Embryonic facial prominence (tissue), 1 donor: ENCODE measurements around the gene HBD.

Experiments used
- DNase-seq: peaks from one replicate; pipeline ENCODE4 v3.0.0-alpha.2; 2016; ENCODE audit errors: extremely low spot score

Gene HBD

DNA sequence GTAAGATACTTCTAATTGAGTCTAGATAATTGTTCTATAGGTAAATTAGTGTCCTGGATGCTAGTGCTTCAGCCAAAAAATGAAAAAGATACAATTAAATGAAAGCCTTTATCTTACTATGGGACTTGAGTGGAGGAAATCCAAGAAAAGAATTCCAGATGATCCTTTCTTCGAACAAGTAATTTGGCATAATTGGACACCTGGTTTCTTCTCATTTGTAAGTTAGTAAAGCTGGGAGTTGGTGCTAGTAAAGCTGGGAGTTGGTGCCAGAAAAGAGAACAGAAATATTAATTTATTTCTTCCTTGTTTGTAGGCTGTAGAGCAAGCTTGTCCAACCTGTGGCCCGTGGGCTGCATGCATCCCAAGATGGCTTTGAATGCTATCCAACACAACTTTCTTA is 46.1 kb downstream of the HBD start:
- DNase-seq, result no peak
